C4-2B (cell line): ENCODE results near the gene EBP.
"Not testable (repeated sequence)": the region's sequence is repeated elsewhere in the genome, so short reads cannot be mapped to it uniquely, and the experiment has no call there.

ENCODE experiments used
- H3K27ac ChIP-seq: fragments of 450-650 bp; 2 replicates; pipeline ENCODE4 v1.5.1; 2017
- ZFX ChIP-seq: fragments of 450-650 bp; IDR thresholded peaks from 2 replicates; pipeline ENCODE4 v1.6.1; 2017
- TF ChIP-seq, protein P1 (sequence below): fragments of 450-650 bp; conservative IDR thresholded peaks from 2 replicates; pipeline ENCODE4 v1.5.1; 2017; ENCODE audit warnings: mild to moderate bottlenecking

The EBP gene

DNA sequence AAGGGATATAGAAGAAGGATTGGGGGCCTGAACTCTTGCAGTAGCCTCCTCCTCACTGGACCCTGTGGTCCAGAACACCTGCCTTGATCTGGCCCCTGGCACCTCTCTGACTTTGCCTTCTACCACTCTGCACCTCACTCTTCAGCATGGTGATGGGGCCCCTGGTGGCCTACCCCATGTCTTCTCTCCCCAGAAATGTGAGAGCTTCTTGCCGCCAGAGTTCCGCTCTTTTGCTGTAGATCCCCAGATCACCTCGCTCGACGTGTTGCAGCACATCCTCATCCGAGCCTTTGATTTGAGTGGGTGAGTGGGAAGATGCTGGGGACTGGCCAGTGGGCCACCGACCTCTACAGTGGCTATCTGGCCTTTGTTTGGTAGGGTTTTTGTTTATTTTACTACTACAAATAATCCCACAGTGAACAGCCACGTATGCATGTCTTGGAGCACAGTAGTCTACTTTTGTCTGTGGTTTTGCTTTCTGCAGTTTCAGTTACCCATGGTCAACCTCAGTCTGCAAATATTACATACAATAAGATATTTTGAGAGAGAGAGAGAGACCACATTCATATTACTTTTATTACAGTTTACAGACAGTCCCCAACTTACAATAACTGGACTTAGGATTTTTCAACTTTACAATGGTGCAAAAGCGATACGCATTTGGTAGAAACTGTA, 19.7 kb downstream of the EBP start:
- H3K27ac ChIP-seq, result no peak overlapping the region
- no peak for TF ChIP-seq ZFX
- TF ChIP-seq, protein P1, sequence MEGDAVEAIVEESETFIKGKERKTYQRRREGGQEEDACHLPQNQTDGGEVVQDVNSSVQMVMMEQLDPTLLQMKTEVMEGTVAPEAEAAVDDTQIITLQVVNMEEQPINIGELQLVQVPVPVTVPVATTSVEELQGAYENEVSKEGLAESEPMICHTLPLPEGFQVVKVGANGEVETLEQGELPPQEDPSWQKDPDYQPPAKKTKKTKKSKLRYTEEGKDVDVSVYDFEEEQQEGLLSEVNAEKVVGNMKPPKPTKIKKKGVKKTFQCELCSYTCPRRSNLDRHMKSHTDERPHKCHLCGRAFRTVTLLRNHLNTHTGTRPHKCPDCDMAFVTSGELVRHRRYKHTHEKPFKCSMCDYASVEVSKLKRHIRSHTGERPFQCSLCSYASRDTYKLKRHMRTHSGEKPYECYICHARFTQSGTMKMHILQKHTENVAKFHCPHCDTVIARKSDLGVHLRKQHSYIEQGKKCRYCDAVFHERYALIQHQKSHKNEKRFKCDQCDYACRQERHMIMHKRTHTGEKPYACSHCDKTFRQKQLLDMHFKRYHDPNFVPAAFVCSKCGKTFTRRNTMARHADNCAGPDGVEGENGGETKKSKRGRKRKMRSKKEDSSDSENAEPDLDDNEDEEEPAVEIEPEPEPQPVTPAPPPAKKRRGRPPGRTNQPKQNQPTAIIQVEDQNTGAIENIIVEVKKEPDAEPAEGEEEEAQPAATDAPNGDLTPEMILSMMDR, result no peak

DNA sequence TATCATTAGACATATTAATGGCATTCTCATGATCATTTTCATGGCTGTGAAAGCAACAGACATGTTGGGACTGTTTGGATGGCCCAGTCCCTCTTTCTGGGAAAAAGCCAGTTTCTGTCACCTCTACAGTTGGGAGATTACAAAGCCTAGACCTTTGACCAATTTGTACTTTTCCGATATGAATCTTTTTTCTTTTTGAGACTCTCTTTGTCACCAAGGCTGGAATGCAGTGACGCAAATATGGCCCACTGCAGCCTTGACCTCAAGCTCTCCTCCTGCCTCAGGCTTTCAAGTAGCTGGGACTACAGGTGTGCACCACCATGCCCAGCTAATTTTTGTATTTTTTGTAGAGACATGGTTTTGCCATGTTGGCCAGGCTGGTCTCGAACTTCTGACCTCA, 27.3 kb downstream of the EBP start:
- H3K27ac ChIP-seq, result no peak overlapping the region
- TF ChIP-seq ZFX, result no peak
- TF ChIP-seq, protein P1, result no peak

DNA sequence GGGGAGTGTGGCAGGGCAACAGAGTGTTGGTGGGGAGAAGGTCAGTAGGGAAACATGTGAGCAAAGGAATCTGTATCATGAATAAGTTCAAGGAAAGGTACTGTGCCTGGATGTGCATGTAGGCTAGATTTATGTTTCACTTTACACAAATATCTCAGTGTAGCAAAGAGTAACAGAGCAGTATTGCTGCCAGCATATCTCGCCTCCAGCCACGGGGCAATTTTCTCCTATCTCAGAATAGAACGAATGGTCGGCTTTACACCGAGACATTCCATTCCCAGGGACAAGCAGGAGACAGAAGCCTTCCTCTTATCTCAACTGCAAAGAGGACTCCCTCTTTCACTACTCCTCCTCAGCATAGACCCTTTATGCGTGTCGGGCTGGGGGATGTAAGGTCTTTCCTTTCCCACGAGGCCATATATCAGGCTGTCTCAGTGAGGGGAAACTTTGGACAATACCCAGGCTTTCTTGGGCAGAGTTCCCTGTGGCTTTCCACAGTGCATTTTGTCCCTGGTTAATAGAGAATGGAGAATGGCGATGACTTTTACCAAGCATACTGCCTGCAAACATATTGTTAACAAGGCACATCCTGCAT, 34.2 kb downstream of the EBP start:
- H3K27ac ChIP-seq, result not testable (repeated sequence)

DNA sequence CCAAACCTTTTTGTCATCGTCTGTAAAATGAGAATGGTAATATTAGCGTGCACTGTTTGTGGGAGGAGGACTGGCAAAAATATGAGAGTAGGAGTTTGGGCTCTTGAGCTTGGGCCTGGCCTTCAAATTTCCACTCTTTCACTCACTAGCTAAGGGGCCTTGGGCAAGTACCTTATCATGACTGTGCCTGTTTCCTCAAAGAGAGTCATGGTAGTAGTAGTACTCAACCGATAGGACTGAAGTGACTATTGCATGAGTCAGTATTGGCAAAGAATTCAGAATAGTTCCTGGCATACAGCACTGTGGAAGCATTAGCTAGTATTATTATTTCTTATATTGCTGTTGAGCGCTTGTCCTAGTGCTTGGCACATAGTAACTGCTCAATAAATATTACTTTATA, 36.7 kb downstream of the EBP start:
- TF ChIP-seq, protein P1, result no peak
- no peak for TF ChIP-seq ZFX
- H3K27ac ChIP-seq, result no peak overlapping the region

DNA sequence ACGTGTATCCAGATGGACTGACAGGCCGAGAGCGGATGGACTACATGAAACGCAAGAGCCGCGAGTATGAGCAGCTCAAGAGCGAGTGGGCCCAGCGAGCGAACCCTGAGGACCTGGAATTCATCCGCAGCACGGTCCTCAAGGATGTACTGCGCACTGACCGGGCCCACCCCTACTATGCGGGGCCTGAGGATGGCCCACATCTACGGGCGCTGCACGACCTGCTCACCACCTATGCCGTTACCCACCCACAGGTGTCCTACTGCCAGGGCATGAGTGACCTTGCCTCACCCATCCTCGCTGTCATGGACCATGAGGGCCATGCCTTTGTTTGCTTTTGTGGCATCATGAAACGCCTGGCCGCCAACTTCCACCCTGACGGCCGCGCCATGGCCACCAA, 38.0 kb downstream of the EBP start:
- TF ChIP-seq ZFX, result no peak
- TF ChIP-seq, protein P1, result no peak

DNA sequence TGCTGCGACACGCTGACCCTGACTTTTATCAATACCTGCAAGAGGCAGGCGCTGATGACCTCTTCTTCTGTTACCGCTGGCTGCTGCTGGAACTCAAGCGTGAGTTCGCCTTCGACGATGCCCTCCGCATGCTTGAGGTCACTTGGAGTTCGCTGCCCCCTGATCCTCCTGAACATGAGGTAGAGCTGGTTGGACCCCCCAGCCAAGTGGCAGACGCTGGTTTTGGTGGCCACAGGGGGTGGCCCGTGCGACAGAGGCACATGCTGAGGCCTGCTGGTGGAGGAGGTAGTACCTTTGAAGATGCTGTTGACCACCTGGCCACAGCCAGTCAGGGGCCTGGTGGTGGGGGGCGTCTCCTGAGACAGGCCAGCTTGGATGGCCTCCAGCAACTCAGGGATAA, 38.4 kb downstream of the EBP start:
- TF ChIP-seq, protein P1, result no peak
- TF ChIP-seq ZFX, result no peak
- no peak overlapping the region for H3K27ac ChIP-seq

More for the DNA sequence above, 38.0 kb downstream of the EBP start:
- no peak overlapping the region for H3K27ac ChIP-seq

DNA sequence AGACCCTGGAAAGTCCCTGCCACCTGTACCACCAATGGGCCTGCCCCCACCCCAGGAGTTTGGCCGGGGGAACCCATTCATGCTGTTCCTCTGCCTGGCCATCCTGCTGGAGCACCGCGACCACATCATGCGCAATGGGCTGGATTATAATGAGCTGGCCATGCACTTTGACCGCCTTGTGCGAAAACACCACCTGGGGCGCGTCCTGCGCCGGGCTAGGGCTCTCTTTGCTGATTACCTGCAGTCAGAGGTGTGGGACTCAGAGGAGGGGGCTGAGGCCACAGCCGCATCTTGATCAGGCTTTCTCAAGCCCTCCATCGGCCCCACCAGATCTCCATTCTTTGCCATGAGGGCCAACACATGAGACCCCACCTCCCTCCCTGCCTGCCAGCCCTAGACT, 39.1 kb downstream of the EBP start:
- H3K27ac ChIP-seq, result no peak overlapping the region
- TF ChIP-seq, protein P1, result no peak
- TF ChIP-seq ZFX, result no peak

DNA sequence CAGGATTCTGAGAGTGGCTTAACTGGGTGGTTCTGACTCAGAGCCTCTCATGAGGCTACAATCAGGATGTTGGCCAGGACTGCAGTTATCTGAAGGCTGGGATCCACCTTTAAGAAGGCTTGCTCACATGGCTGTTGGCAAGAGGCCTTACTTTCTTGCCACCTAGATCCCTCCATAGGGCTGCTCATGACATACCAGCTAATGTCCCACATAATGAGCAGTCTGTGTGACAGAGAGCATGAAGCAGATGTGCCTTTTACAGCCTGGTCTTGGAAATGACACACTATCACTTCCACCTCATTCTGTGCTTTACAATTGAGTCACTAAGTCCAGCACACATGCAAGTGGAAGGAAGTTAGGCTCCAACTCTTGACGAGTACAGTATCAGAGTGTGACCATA, 48.4 kb downstream of the EBP start:
- no peak overlapping the region for H3K27ac ChIP-seq
- TF ChIP-seq, protein P1, result no peak
- TF ChIP-seq ZFX, result no peak
